Body of pancreas (tissue), 4 donors: Measurements from ENCODE around the gene ULBP3.

Experiments
- POLR2A ChIP-seq, 3 donors: fragments of 450-650 bp; IDR thresholded peaks; one replicate each; pipeline ENCODE4 v1.6.1; 2016; ENCODE audit warnings: antibody characterized with exemption in 3 of 3, mild to moderate bottlenecking in 2 of 3
- TF ChIP-seq, protein P1 (sequence below), 7 experiments: fragments of 450-650 bp in 4 of 7; fragments of 200-600 bp in 3 of 7; sonication (generic) in 3 of 7; IDR thresholded peaks; one replicate each; pipeline ENCODE4 v1.5.1; 2016 to 2019; ENCODE audit warnings: antibody characterized with exemption in 7 of 7

DNA sequence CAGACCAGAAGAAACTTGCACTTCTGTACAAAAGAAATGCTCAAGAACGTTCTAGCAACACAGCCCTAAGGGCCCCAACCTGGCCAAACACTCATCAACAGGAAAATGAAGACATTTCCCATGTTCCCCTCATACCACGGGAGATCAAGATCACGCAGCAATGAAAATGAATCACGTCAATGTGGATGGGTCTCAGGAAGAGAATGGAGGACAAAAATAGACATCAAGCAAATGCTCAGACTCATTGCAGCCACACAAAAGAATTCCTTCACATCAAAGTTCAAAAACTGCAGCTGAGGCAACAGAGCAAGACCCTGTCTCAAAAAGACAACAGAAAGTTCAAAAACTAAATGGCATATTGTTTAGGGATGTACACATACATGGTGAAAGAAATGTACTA lies 18.1 kb downstream of the ULBP3 start:
- TF ChIP-seq, protein P1, sequence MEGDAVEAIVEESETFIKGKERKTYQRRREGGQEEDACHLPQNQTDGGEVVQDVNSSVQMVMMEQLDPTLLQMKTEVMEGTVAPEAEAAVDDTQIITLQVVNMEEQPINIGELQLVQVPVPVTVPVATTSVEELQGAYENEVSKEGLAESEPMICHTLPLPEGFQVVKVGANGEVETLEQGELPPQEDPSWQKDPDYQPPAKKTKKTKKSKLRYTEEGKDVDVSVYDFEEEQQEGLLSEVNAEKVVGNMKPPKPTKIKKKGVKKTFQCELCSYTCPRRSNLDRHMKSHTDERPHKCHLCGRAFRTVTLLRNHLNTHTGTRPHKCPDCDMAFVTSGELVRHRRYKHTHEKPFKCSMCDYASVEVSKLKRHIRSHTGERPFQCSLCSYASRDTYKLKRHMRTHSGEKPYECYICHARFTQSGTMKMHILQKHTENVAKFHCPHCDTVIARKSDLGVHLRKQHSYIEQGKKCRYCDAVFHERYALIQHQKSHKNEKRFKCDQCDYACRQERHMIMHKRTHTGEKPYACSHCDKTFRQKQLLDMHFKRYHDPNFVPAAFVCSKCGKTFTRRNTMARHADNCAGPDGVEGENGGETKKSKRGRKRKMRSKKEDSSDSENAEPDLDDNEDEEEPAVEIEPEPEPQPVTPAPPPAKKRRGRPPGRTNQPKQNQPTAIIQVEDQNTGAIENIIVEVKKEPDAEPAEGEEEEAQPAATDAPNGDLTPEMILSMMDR (IDR thresholded peaks at IDR 0.05) = no peak
- no peak for TF ChIP-seq POLR2A (IDR thresholded peaks at IDR 0.05)
